Stimulated activated CD8-positive, alpha-beta memory T cell treated with anti-CD3 and anti-CD28 coated beads, Interleukin-7, amount 100 ng/mL, for 48 hours (primary cell): ENCODE measurements around the gene SLC44A1.
A peak's percentile ranks its signal among the peaks of the same experiment; 100 is the strongest.
"Not testable (repeated sequence)": the region's sequence is repeated elsewhere in the genome, so short reads cannot be mapped to it uniquely, and the experiment has no call there.

Source experiments
- DNase-seq, 2 donors: peaks; one replicate each; pipeline ENCODE4 v3.0.0-alpha.2; 2020; ENCODE audit warnings: low read depth in 1 of 2; ENCODE audit errors: extremely low read depth in 1 of 2

SLC44A1 gene

GRCh38 chr9:105242062-105242461 lies 2.4 kb upstream of the SLC44A1 start:
- DNase-seq: no peak

GRCh38 chr9:105242557-105242956 lies 1.9 kb upstream of the SLC44A1 start:
- DNase-seq: no peak

GRCh38 chr9:105243015-105243686 lies 1.3 kb upstream of the SLC44A1 start:
- DNase-seq: no peak

- no peak for DNase-seq
Observed at GRCh38 chr9:105244734-105245028, 230 bp downstream of the SLC44A1 start.

- DNase-seq: peak in 1 of 2 donors; percentile 1
Observed at GRCh38 chr9:105245029-105245890, 809 bp downstream of the SLC44A1 start.

- DNase-seq: no peak
Observed at GRCh38 chr9:105245891-105246161, 1.4 kb downstream of the SLC44A1 start.

DNA sequence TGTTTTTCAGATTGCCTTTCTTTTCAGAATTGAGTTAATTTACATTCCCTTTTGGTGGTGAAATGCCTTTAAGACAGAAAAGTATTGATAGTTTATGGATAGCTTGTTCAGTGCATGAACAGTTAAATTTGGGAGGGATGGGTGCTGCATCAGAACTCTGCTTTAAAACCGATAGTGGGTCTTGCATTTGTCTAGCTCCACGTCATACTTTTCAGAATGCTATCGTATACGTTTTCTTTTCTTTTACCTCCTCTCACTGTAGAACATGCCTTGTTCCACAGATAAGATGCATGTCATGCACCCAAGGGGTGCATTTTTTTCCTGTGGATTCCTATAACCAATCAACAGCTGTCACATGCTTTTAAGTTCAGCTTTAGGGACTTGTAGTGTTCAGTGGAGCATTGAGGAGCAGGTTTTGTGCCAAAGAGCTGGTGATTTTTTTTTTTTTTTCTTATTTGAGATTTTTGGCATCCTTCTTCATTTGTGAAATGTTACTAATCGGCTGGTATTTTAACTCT lies 2.3 kb downstream of the SLC44A1 start:
- DNase-seq: no peak

- DNase-seq: no peak
Observed at GRCh38 chr9:105248691-105249090, 4.2 kb downstream of the SLC44A1 start.

- no peak for DNase-seq
Observed at GRCh38 chr9:105251133-105251532, 6.7 kb downstream of the SLC44A1 start.

- no peak for DNase-seq
Observed at GRCh38 chr9:105251733-105252404, 7.4 kb downstream of the SLC44A1 start.

GRCh38 chr9:105252405-105252756 lies 7.9 kb downstream of the SLC44A1 start:
- DNase-seq: no peak

DNA sequence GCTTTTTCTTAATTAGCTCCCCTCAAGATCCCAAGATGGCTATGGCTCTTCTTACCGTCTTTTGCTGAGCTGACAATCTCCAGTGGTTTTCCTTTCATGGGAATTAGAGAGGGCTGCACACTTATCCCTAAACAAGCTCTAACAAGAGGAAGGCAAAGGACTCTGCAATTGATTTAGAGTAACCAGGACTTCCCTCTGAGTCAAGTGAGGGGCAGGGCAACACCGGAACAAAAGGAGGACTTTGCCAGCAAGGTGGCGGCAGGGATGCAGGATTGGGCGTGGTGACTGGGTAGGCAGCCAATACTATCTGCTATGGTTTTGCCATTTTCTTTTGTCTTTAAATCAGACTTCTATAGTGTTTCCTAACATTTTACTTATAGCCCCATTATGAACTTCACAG lies 9.8 kb downstream of the SLC44A1 start:
- no peak for DNase-seq

GRCh38 chr9:105255421-105255820 lies 11.0 kb downstream of the SLC44A1 start:
- DNase-seq: no peak

GRCh38 chr9:105256569-105256968 lies 12.1 kb downstream of the SLC44A1 start:
- not testable (repeated sequence) for DNase-seq

DNA sequence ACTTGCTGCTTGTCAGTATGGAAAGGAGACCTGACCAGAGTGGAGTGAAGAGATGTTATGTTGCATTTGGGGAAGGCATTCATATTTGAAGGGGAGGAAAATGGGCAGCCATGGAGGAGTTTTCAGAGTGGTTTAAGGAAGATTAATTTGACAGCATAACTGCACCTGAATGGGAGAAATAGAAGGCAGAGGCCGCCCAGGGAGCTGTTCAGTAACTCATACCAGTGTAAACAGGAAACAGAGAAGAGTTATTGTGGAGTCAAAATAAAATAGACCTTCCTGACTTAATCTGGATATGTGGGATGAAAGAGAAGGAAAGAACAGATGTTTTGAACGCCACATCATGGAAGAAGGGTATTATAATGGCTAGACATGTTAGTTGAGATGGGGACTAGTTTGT lies 13.4 kb downstream of the SLC44A1 start:
- no peak for DNase-seq

GRCh38 chr9:105258225-105258737 lies 13.8 kb downstream of the SLC44A1 start:
- DNase-seq: no peak

GRCh38 chr9:105259274-105259673 lies 14.8 kb downstream of the SLC44A1 start:
- DNase-seq: no peak

GRCh38 chr9:105259731-105260612 lies 15.5 kb downstream of the SLC44A1 start:
- DNase-seq: no peak

- DNase-seq: no peak
Observed at GRCh38 chr9:105262497-105262896, 18.0 kb downstream of the SLC44A1 start.

DNA sequence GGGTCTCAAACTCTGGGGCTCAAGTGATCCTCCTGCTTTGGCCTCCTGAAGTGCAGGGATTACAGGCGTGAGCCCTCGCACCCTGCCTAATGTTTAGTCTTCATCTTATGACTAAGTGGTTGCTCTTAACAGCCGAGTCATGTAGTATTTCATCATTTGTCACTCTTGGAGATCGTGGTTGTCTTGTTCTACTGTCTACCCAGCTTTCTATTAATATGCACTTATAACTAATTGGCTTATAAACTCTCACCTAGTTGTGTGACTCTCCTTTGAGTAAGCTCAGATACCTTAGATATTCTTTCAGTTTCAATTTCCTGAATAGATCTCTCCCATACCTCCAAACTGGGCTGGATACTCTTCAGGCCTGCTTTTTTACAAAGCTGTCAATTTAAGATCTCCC lies 19.9 kb downstream of the SLC44A1 start:
- no peak for DNase-seq

- DNase-seq: not testable (repeated sequence)
Observed at GRCh38 chr9:105268254-105268653, 23.8 kb downstream of the SLC44A1 start.
